Erythroblast (primary cell): ENCODE data around the gene NOS3.
"Not testable (repeated sequence)": the region's sequence is repeated elsewhere in the genome, so short reads cannot be mapped to it uniquely, and the experiment has no call there.

Source experiments
- DNase-seq, 2 experiments: peaks; one replicate each; lab custom pipeline; 2025; lab: John Stamatoyannopoulos, UW
- GATA1 ChIP-seq: IDR thresholded peaks from 2 replicates; pipeline ENCODE4 v1.6.1; 2011; ENCODE audit warnings: low read depth, mild to moderate bottlenecking, control low read depth, low read length, moderate library complexity
- POLR2A ChIP-seq: IDR thresholded peaks from 2 replicates; pipeline ENCODE4 v1.6.1; 2011; ENCODE audit warnings: mild to moderate bottlenecking, low read length

The NOS3 gene

GRCh38 chr7:151023232-151023631 is 32.4 kb downstream of the NOS3 start:
- TF ChIP-seq GATA1 (no peak), POLR2A (no peak)
- DNase-seq: no peak

GRCh38 chr7:151024435-151025056 is 33.7 kb downstream of the NOS3 start, which contains the start of gene ATG9B:
ATG9B (minus strand) TSS chr7:151024494; CDS start chr7:151024423, 71 bp downstream.
- TF ChIP-seq GATA1 (no peak), POLR2A (no peak)
- no peak for DNase-seq

GRCh38 chr7:151025924-151026671 is 35.3 kb downstream of the NOS3 start:
- TF ChIP-seq POLR2A (no peak), GATA1 (no peak)
- DNase-seq: peak; percentile 35

- DNase-seq: peak; percentile 66 to 83
Measured at GRCh38 chr7:151026771-151027727, 36.2 kb downstream of the NOS3 start.

GRCh38 chr7:151027728-151028130 is 36.9 kb downstream of the NOS3 start:
- not testable (repeated sequence) for DNase-seq

- TF ChIP-seq GATA1 (no peak), POLR2A (peak; percentile 90)
- peak; percentile 99 for DNase-seq
Measured at GRCh38 chr7:151028131-151028947, 37.5 kb downstream of the NOS3 start, which contains the start of gene ABCB8. ABCB8 (plus strand) TSS chr7:151028450; CDS start chr7:151028516, 66 bp downstream.

GRCh38 chr7:151028948-151029501 is 38.2 kb downstream of the NOS3 start:
- no peak for TF ChIP-seq GATA1
- TF ChIP-seq POLR2A: no peak
- DNase-seq: no peak

GRCh38 chr7:151031011-151031410 is 40.2 kb downstream of the NOS3 start:
- no peak for DNase-seq
- TF ChIP-seq GATA1 (no peak), POLR2A (no peak)

GRCh38 chr7:151032936-151033863 is 42.4 kb downstream of the NOS3 start:
- DNase-seq: no peak

GRCh38 chr7:151033864-151034249 is 43.0 kb downstream of the NOS3 start:
- DNase-seq: no peak
- TF ChIP-seq GATA1 (no peak), POLR2A (no peak)

More at GRCh38 chr7:151032936-151033863, 42.4 kb downstream of the NOS3 start:
- TF ChIP-seq GATA1: no peak
- TF ChIP-seq POLR2A: no peak

- no peak for DNase-seq
- TF ChIP-seq POLR2A (peak; percentile 15), GATA1 (no peak)
Measured at GRCh38 chr7:151034312-151035025, 43.7 kb downstream of the NOS3 start.
